SK-N-SH (cell line): ENCODE results near the gene SLC38A8. TPM values are rescaled to one million over a fixed set of nuclear protein-coding genes. Genes with fewer than 3 reads are reported as not detected.

Experiments
- CTCF ChIA-PET: fragments of 300-600, 350-600 bp; formaldehyde crosslinking; extraction: SDS; loops from one replicate; lab custom pipeline; 2021; lab: Yijun Ruan, JAX
- POLR2A ChIA-PET: fragments of 350-600 bp; sonication (Branson Sonifier 250); formaldehyde crosslinking; extraction: SDS; loops from one replicate; lab custom pipeline; 2020; ENCODE audit warnings: antibody characterized with exemption, inconsistent platforms; lab: Yijun Ruan, JAX
- DNase-seq: peaks from one replicate; pipeline ENCODE4 v3.0.0; 2012
- H2AFZ ChIP-seq: fragments of 200-600 bp; sonication (generic); 2 replicates; pipeline ENCODE4 v1.8.1; 2016; ENCODE audit warnings: antibody characterized with exemption, mild to moderate bottlenecking, low read depth
- H3F3A ChIP-seq: fragments of 200-600 bp; sonication (generic); replicated peaks from 2 replicates; pipeline ENCODE3; 2016; ENCODE audit warnings: antibody characterized with exemption, mild to moderate bottlenecking; ENCODE audit not compliant: insufficient read depth
- H3K27ac ChIP-seq, 2 experiments: fragments of 200-500 bp in 1 of 2; fragments of 200-600 bp in 1 of 2; sonication (Bioruptor generic) in 1 of 2; sonication (generic), shearing (Covaris generic) in 1 of 2; 2 replicates each; pipeline versions ENCODE4 v1.5.1 to v1.6.1; 2014 to 2016; ENCODE audit warnings: low read depth in 2 of 2, inconsistent platforms in 1 of 2, low read length in 1 of 2, mild to moderate bottlenecking in 1 of 2, mixed read lengths in 1 of 2
- H3K27me3 ChIP-seq: fragments of 200-600 bp; sonication (generic), shearing (Covaris generic); 2 replicates; pipeline ENCODE4 v1.6.1; 2016; ENCODE audit warnings: mixed run types; ENCODE audit not compliant: insufficient read depth
- H3K36me3 ChIP-seq, 2 experiments: fragments of 200-500 bp in 1 of 2; fragments of 200-600 bp in 1 of 2; sonication (Bioruptor generic) in 1 of 2; sonication (generic) in 1 of 2; replicated peaks in 1 of 2; 2 replicates each; pipeline versions ENCODE3 to v1.5.1; 2014 to 2016; ENCODE audit warnings: low read length in 1 of 2, mild to moderate bottlenecking in 1 of 2; ENCODE audit not compliant: insufficient read depth in 2 of 2, control insufficient read depth in 1 of 2
- H3K4me1 ChIP-seq, 2 experiments: fragments of 200-500 bp in 1 of 2; fragments of 200-600 bp in 1 of 2; sonication (Bioruptor generic) in 1 of 2; sonication (generic), shearing (Covaris generic) in 1 of 2; 2 replicates each; pipeline versions ENCODE4 v1.5.1 to v1.6.1; 2014 to 2016; ENCODE audit warnings: low read depth in 1 of 2, low read length in 1 of 2, mixed run types in 1 of 2; ENCODE audit not compliant: insufficient read depth in 2 of 2, control insufficient read depth in 1 of 2
- H3K4me2 ChIP-seq: fragments of 200-600 bp; sonication (generic), shearing (Covaris generic); 2 replicates; pipeline ENCODE4 v1.6.1; 2017; ENCODE audit warnings: mixed run types
- H3K4me3 ChIP-seq, 2 experiments: fragments of 200-500 bp in 1 of 2; fragments of 200-600 bp in 1 of 2; sonication (Bioruptor generic) in 1 of 2; sonication (generic), shearing (Covaris generic) in 1 of 2; 2 replicates each; pipeline versions ENCODE4 v1.5.1 to v1.8.1; 2014 to 2016; ENCODE audit warnings: low read depth in 2 of 2, inconsistent platforms in 1 of 2, low read length in 1 of 2, mild to moderate bottlenecking in 1 of 2, mixed read lengths in 1 of 2, moderate library complexity in 1 of 2
- H3K79me2 ChIP-seq: fragments of 200-600 bp; sonication (generic); 2 replicates; pipeline ENCODE4 v1.8.1; 2017; ENCODE audit warnings: mild to moderate bottlenecking; ENCODE audit not compliant: insufficient read depth
- H3K9ac ChIP-seq: fragments of 200-600 bp; sonication (generic); 2 replicates; pipeline ENCODE4 v1.6.1; 2017; ENCODE audit warnings: mixed run types
- H3K9me2 ChIP-seq: fragments of 200-600 bp; sonication (generic); 2 replicates; pipeline ENCODE4 v1.6.1; 2017; ENCODE audit warnings: mixed run types
- H3K9me3 ChIP-seq: fragments of 200-600 bp; sonication (generic); 2 replicates; pipeline ENCODE4 v1.6.1; 2017; ENCODE audit warnings: mixed run types, mild to moderate bottlenecking, moderate library complexity
- H4K20me1 ChIP-seq: fragments of 200-600 bp; sonication (generic); 2 replicates; pipeline ENCODE4 v1.6.1; 2017; ENCODE audit warnings: mild to moderate bottlenecking, mixed run types; ENCODE audit not compliant: insufficient read depth
- CHD2 ChIP-seq: fragments of 150-350 bp; IDR thresholded peaks from 2 replicates; pipeline ENCODE4 v1.6.1; 2018; ENCODE audit warnings: low read length; ENCODE audit not compliant: partially characterized antibody
- FOSL2 ChIP-seq: IDR thresholded peaks from 2 replicates; pipeline ENCODE4 v1.4.0; 2012; ENCODE audit warnings: low read depth, mild to moderate bottlenecking, moderate library complexity, borderline replicate concordance
- FOXJ3 ChIP-seq: sonication (generic); formaldehyde crosslinking; IDR thresholded peaks from 2 replicates; pipeline ENCODE4 v1.5.1; 2020; ENCODE audit warnings: mild to moderate bottlenecking, missing genetic modification reagents
- GABPA ChIP-seq: IDR thresholded peaks from 2 replicates; pipeline ENCODE4 v1.4.0; 2012; ENCODE audit warnings: low read depth, mild to moderate bottlenecking
- MEF2A ChIP-seq: IDR thresholded peaks from 2 replicates; pipeline ENCODE4 v1.4.0; 2012; ENCODE audit warnings: low read depth, borderline replicate concordance
- MXI1 ChIP-seq: IDR thresholded peaks from 2 replicates; pipeline ENCODE4 v1.6.1; 2012; ENCODE audit warnings: mild to moderate bottlenecking, low read depth, low read length, improper control_type of control experiment
- NRF1 ChIP-seq: IDR thresholded peaks from 2 replicates; pipeline ENCODE4 v1.6.1; 2012; ENCODE audit warnings: low read depth, mild to moderate bottlenecking, low read length
- PBX3 ChIP-seq: IDR thresholded peaks from 2 replicates; pipeline ENCODE4; 2012
- RAD21 ChIP-seq: IDR thresholded peaks from 2 replicates; pipeline ENCODE4 v1.6.1; 2012; ENCODE audit warnings: mild to moderate bottlenecking, low read length
- RCOR1 ChIP-seq: fragments of 150-350 bp; IDR thresholded peaks from 2 replicates; pipeline ENCODE4 v1.6.1; 2017; ENCODE audit warnings: antibody characterized with exemption, low read length
- REST ChIP-seq: IDR thresholded peaks from 2 replicates; pipeline ENCODE4 v1.6.1; 2012; ENCODE audit warnings: mild to moderate bottlenecking, low read depth, low read length, moderate library complexity
- RFX5 ChIP-seq: IDR thresholded peaks from 2 replicates; pipeline ENCODE4 v1.6.1; 2012; ENCODE audit warnings: mild to moderate bottlenecking, improper control_type of control experiment, low read length
- SIN3A ChIP-seq: IDR thresholded peaks from 2 replicates; pipeline ENCODE4 v1.6.1; 2012; ENCODE audit warnings: low read depth, mild to moderate bottlenecking, low read length, moderate library complexity, borderline replicate concordance
- SMC3 ChIP-seq: IDR thresholded peaks from 2 replicates; pipeline ENCODE4 v1.6.1; 2012; ENCODE audit warnings: low read depth, low read length, improper control_type of control experiment
- TAF1 ChIP-seq: IDR thresholded peaks from 2 replicates; pipeline ENCODE4 v1.6.1; 2012; ENCODE audit warnings: low read depth, mild to moderate bottlenecking, low read length, moderate library complexity, borderline replicate concordance
- TCF12 ChIP-seq: IDR thresholded peaks from 2 replicates; pipeline ENCODE4 v1.4.0; 2012
- TEAD4 ChIP-seq: IDR thresholded peaks from 2 replicates; pipeline ENCODE4 v1.4.0; 2012; ENCODE audit warnings: mild to moderate bottlenecking, borderline replicate concordance; ENCODE audit not compliant: insufficient read depth
- USF2 ChIP-seq: fragments of 150-350 bp; IDR thresholded peaks from 2 replicates; pipeline ENCODE4 v1.6.1; 2017; ENCODE audit warnings: antibody characterized with exemption, low read length, low read depth, borderline replicate concordance
- ZBTB33 ChIP-seq: IDR thresholded peaks from 2 replicates; pipeline ENCODE4 v1.4.0; 2012; ENCODE audit warnings: low read depth, borderline replicate concordance
- WGBS: methylation state at CpG from one replicate; pipeline ENCODE4 v1.1.6; 2017; ENCODE audit warnings: low lambda C conversion rate; 5-methylcytosine and 5-hydroxymethylcytosine counted together
- polyA plus RNA-seq, 3 experiments: library from polyadenylated mRNA; depleted of rRNA; stranded (reverse); fragments of >200 nt; gene quantifications; 2 replicates each; pipeline ENCODE4 v1.2.3, GENCODE V29; 2012

SLC38A8 gene
- polyA plus RNA-seq, 1 of the 3 experiments (the other 2 are of a cell fraction) = not detected

GRCh38 chr16:83996481-83997252, 45.9 kb downstream of the SLC38A8 start:
- Histone ChIP-seq H4K20me1 (no peaks in the 10 kb centered on the region), H3K27me3 (no peaks in the 10 kb centered on the region), H3K9me2 (no peaks in the 10 kb centered on the region), H3K9me3 (no peaks in the 10 kb centered on the region), H3K9ac (no peak overlapping the region), H3K4me3 (no peak overlapping the region)
- ChIA-PET CTCF (interaction anchor here (0.6 to 1.1 kb wide), 3 partner anchors 31 to 190 kb away, joined by 3 read pairs; partner anchors contain the start of gene TAF1C), POLR2A (no interaction called here)
- TF ChIP-seq MXI1 (no peak), RCOR1 (no peak), REST (no peak), RFX5 (no peak), MEF2A (no peak), SMC3 (no peak), ZBTB33 (no peak), TAF1 (no peak), TEAD4 (no peak), FOXJ3 (CRISPR knock-in tag) (no peak), GABPA (no peak), CHD2 (no peak), PBX3 (no peak), TCF12 (no peak), FOSL2 (no peak), NRF1 (no peak), USF2 (no peak), RAD21 (no peak), SIN3A (no peak)
- TF ChIP-seq, all 33 proteins: peak for 0
- 68% methylated on average over 15 of the region's 15 CpGs for WGBS
- H3K4me1 ChIP-seq = peaks cover 0 to 2% of the 10 kb centered on the region in 2 experiments; a peak in 1 of 4 replicates
- no peak overlapping the region for H2AFZ ChIP-seq
- H3K79me2 ChIP-seq = no peaks in the 10 kb centered on the region
- H3K4me2 ChIP-seq = no peak overlapping the region
- DNase-seq = no peak
- H3K36me3 ChIP-seq = no peaks in the 10 kb centered on the region
- H3F3A ChIP-seq = no peaks in the 10 kb centered on the region
- H3K27ac ChIP-seq = no peak overlapping the region
